Left lung (tissue), 10 donors: ENCODE measurements around the gene FAXC. TPM values are rescaled to one million over a fixed set of nuclear protein-coding genes. Genes with fewer than 3 reads are reported as not detected.
A peak's percentile ranks its signal among the peaks of the same experiment; 100 is the strongest.

ENCODE experiments used
- ATAC-seq: fragments of 200-7000 bp; cut with Tn5 transposase; one replicate; pipeline ENCODE4 v1.9.1; 2020; ENCODE audit warnings: moderate library complexity
- DNase-seq, 4 donors: peaks; one replicate each; pipeline ENCODE4 v3.0.0-alpha.2; 2013 to 2020
- H3K27ac ChIP-seq, 2 donors: fragments of 200-600 bp; sonication (generic) in 1 of 2; one replicate each; pipeline versions ENCODE4 v1.5.0 to v1.8.0; 2020 to 2021
- H3K27me3 ChIP-seq, 2 donors: fragments of 200-600 bp; sonication (generic) in 1 of 2; one replicate each; pipeline versions ENCODE4 v1.5.0 to v1.8.0; 2020 to 2021
- H3K36me3 ChIP-seq, 2 donors: fragments of 200-600 bp; sonication (generic) in 1 of 2; one replicate each; pipeline versions ENCODE4 v1.5.0 to v1.8.0; 2020 to 2021
- H3K4me1 ChIP-seq, 2 donors: fragments of 200-600 bp; one replicate each; pipeline ENCODE4 v1.8.0; 2021
- H3K4me3 ChIP-seq, 2 donors: fragments of 200-600 bp; sonication (generic) in 1 of 2; one replicate each; pipeline versions ENCODE4 v1.5.0 to v1.8.0; 2020 to 2021; ENCODE audit warnings: mild to moderate bottlenecking in 1 of 2
- H3K9me3 ChIP-seq, 2 donors: fragments of 200-600 bp; sonication (generic) in 1 of 2; one replicate each; pipeline versions ENCODE4 v1.5.0 to v1.8.0; 2020 to 2021
- intact Hi-C, 2 donors: fragments of 100-400 bp; cut with DNase I; formaldehyde crosslinking; loops; one replicate each; pipeline versions ENCODE4 v1.11.2 to v1.14.2; 2022
- polyA plus RNA-seq, 6 donors: library from polyadenylated mRNA; unstranded; fragments of 120-200 nt; gene quantifications; one replicate each; pipeline ENCODE4 v1.2.1, GENCODE V29; 2013; ENCODE audit not compliant: insufficient read length in 6 of 6
- total RNA-seq, 2 donors: library from RNA; stranded (reverse); fragmentation: NEBNext Ultra II Directional; extraction: Animal tissue kit (Norgen Biotek cat#: 25700); gene quantifications; one replicate each; pipeline ENCODE4 v1.2.1, GENCODE V29; 2021
- TF ChIP-seq, protein P1 (sequence below), 2 donors: fragments of 200-600 bp; sonication (generic) in 1 of 2; IDR thresholded peaks; one replicate each; pipeline versions ENCODE4 v1.5.0 to v1.8.0; 2021; ENCODE audit warnings: antibody characterized with exemption in 2 of 2
- donor health status: DM: no; HTN: yes; CAD: no.
- donor health status: DM: no; HTN: no; CAD: no.

The FAXC gene
- total and polyA plus RNA-seq, 8 donors: 5.2 to 12.7 (median 8.6) TPM

DNA sequence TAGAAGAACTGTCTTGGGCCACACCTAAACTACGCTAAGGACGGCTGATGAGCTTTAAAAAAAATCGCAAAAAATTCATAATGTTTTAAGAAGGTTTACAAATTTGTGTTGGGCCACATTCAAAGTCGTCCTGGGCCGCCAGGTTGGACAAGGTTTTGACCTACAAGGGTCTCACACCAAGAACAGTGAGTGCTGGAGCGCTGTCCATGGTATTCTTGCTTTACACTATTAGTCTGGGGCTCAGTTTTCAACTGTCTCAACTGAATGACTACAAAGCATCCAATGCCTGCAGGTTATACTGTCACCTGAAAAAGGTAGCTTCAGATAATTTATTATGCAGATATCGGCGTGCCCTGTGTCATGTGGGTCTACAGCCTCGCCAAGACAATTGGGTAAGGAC, 3.7 kb upstream of the FAXC start:
- Histone ChIP-seq H3K9me3 (no peaks in the 10 kb centered on the region), H3K27ac (no peak overlapping the region), H3K4me3 (no peak overlapping the region), H3K4me1 (peaks cover 0 to 5% of the 10 kb centered on the region in 2 donors), H3K36me3 (no peaks in the 10 kb centered on the region), H3K27me3 (peaks cover 5 to 78% of the 10 kb centered on the region in 2 donors)
- TF ChIP-seq, protein P1, sequence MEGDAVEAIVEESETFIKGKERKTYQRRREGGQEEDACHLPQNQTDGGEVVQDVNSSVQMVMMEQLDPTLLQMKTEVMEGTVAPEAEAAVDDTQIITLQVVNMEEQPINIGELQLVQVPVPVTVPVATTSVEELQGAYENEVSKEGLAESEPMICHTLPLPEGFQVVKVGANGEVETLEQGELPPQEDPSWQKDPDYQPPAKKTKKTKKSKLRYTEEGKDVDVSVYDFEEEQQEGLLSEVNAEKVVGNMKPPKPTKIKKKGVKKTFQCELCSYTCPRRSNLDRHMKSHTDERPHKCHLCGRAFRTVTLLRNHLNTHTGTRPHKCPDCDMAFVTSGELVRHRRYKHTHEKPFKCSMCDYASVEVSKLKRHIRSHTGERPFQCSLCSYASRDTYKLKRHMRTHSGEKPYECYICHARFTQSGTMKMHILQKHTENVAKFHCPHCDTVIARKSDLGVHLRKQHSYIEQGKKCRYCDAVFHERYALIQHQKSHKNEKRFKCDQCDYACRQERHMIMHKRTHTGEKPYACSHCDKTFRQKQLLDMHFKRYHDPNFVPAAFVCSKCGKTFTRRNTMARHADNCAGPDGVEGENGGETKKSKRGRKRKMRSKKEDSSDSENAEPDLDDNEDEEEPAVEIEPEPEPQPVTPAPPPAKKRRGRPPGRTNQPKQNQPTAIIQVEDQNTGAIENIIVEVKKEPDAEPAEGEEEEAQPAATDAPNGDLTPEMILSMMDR (IDR thresholded peaks at IDR 0.05): no peak
- no peak for ATAC-seq
- intact Hi-C loops: no loop called here
- no peak for DNase-seq

DNA sequence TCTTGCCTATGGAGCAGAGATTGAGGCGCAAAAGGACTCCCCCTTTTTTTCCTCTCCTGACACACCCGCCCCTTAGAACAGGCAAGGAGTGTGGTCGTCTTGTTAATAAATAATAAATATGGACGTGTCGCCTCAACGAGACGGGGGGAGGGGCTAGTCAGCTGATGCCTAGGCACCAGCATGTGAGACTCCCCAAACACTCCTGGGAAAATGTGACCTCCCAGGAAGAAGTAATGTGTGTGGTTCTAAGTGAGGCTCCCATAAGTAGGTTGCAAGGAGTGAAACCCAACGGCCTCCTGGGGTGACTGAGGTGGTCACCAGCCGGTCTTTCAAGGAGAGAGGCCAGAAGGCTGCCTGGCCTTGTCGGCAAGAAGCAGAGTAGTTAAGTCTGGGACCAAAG, 1.1 kb upstream of the FAXC start:
- H3K4me1 ChIP-seq: peaks cover 0 to 5% of the 10 kb centered on the region in 2 donors

DNA sequence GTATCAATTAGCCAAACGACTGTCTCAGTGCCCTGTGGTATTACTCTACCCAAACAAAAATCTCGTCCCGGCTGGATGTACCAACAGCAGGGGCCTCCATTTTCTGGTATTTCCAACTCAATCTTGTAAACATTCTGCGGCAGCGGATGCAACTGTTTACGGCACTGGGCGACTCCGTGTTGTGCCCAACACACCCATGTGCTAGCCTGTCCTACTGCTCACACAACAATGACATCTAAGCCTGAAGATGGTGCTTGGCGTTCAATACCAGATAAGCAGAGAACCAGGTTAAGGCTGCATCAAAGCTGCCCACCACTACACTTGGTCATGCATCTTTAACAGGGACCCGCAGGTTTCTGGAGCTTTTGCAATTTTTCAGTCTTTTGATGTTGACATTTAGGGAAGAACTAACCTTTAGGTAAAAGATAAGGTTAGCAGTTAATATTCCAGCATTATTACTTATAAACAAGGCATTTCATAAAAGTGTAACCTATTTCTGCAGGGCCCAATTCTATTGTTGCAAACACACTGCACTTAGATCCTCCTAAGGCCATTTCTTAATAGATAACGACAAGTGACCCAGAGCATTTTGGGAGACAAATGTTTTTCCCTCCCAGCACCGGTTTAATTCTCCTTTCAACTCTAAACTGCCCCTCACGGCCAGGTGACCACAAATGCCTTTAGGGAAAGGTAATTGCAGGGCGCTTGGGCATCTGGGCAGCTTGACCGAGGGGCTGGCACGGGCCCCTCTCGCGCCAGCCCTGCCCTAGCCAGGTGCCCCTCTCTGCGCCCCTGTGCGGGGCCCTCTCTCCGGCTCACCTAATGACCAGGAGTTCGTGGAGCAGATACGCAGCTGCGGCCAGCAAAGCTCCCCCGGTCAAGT, 945 bp downstream of the FAXC start:
- H3K27me3 ChIP-seq: peaks cover 5 to 78% of the 10 kb centered on the region in 2 donors
- TF ChIP-seq, protein P1 (IDR thresholded peaks at IDR 0.05): no peak
- peak overlapping the region in 1 of 2 donors; percentile 19 for H3K27ac ChIP-seq
- H3K9me3 ChIP-seq: no peaks in the 10 kb centered on the region
- H3K4me1 ChIP-seq: peaks cover 0 to 5% of the 10 kb centered on the region in 2 donors
- no peaks in the 10 kb centered on the region for H3K36me3 ChIP-seq
- peak; percentile 4 for ATAC-seq
- intact Hi-C loops: loop anchor here in 1 of 2 donors (10.0 kb wide), 1 partner anchor 396 kb away; no protein-coding TSS in a partner anchor
- peak in 1 of 4 donors; percentile 70 for DNase-seq
- H3K4me3 ChIP-seq: peak overlapping the region; percentile 50 to 64

More for the DNA sequence above, 1.1 kb upstream of the FAXC start:
- DNase-seq: peak in 1 of 4 donors; percentile 35
- ATAC-seq: peak; percentile 12
- Histone ChIP-seq H3K4me3 (peak overlapping the region in 1 of 2 donors; percentile 50), H3K9me3 (no peaks in the 10 kb centered on the region), H3K36me3 (no peaks in the 10 kb centered on the region), H3K27me3 (peaks cover 5 to 85% of the 10 kb centered on the region in 2 donors), H3K27ac (peak overlapping the region in 1 of 2 donors; percentile 65)
- TF ChIP-seq, protein P1 (IDR thresholded peaks at IDR 0.05): no peak
- intact Hi-C loops: no loop called here

DNA sequence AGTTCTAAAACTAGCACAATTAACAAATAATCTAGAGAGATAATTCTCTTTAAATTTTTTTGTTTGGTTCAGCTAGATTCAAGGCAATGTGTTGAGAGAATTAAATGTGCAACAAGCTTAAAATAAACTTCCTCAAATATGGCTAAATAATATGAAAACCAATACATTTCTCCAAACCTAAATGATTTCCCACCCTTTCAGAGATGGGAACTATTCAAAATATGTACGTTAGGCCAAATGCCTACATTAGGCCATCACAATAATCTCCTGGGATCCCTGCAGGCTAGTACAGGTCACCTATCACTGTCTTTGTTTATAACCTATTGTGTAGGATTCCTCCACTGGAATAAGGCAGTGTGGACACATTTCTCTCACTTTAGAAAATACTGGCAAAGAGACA, 1.7 kb downstream of the FAXC start:
- no peak for DNase-seq
- H3K27ac ChIP-seq: no peak overlapping the region
- no peaks in the 10 kb centered on the region for H3K36me3 ChIP-seq
- peaks cover 0 to 5% of the 10 kb centered on the region in 2 donors for H3K4me1 ChIP-seq
- TF ChIP-seq, protein P1 (IDR thresholded peaks at IDR 0.05): no peak
- no peak overlapping the region for H3K4me3 ChIP-seq
- H3K27me3 ChIP-seq: peaks cover 5 to 72% of the 10 kb centered on the region in 2 donors
- intact Hi-C loops: loop anchor here in 1 of 2 donors (10.0 kb wide), 1 partner anchor 397 kb away; no protein-coding TSS in a partner anchor
- no peaks in the 10 kb centered on the region for H3K9me3 ChIP-seq
- no peak for ATAC-seq

DNA sequence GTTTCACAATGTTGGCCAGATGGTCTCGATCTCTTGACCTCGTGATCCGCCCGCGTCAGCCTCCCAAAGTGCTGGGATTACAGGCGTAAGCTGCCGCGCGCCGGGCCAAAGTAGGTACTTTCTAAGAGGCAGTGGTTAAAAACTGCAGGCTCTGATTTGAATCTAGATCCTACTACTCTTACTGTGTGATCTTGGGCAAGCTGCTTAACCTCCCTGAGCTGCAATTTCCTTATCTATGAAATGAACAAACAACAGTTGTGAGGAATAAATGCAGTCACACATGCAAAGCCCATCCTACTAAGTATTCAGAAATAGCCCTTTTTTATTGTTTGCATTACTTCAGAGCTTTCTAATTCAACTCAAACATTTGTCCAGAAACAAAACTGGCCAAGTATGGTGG, 2.9 kb downstream of the FAXC start:
- no peak for DNase-seq
- Histone ChIP-seq H3K27me3 (peaks cover 5 to 60% of the 10 kb centered on the region in 2 donors), H3K9me3 (no peaks in the 10 kb centered on the region), H3K4me3 (no peak overlapping the region), H3K36me3 (no peaks in the 10 kb centered on the region), H3K27ac (no peak overlapping the region), H3K4me1 (peaks cover 0 to 5% of the 10 kb centered on the region in 2 donors)
- TF ChIP-seq, protein P1 (IDR thresholded peaks at IDR 0.05): no peak
- no peak for ATAC-seq
- intact Hi-C loops: loop anchor here in 1 of 2 donors (10.0 kb wide), 1 partner anchor 398 kb away; no protein-coding TSS in a partner anchor
